HG03378 (cell line): ENCODE measurements around the gene SPINK9.

ENCODE experiments used
- ATAC-seq: cut with Tn5 transposase; IDR thresholded peaks from one replicate; pipeline ENCODE4 v1.9.1; 2021; ENCODE audit warnings: mild to moderate bottlenecking, moderate library complexity; ENCODE audit not compliant: unreplicated experiment

The SPINK9 gene

DNA sequence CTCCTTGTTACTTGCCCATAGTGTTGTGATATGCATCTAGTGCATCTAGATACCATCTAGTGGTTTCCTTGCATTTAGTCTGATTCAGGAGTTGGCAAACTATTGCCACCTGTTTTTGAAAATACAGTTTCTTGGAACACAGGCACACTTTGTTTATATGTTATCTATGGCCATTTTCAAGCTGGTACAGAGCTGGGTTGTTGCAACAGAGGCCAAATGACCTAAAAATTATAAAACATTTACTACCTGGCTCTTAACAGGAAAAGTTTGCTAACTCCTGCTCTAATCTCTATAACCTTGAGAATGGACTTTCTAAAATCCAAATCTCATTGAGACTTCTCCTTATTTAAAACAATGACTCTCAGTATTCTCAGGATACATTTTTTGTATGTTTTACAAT, 29.0 kb downstream of the SPINK9 start:
- no peak for ATAC-seq

DNA sequence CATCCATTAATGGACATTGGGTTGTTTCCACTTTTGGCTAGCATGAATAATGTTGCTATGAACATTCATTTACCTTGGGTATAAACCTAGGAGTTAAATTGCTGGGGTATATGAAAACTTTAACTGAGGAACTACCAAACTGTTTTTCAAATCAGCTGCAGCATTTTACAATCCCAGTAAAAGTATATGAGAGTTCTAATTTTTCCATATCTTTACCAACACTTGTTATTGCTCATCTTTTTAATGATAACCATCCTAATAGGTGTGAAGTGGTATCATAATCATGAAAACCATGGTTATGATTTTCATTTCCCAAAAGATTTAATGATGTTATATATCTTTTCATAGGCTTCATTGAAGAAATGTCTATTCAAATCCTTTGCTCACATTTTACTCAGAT, 32.9 kb downstream of the SPINK9 start:
- ATAC-seq: no peak

DNA sequence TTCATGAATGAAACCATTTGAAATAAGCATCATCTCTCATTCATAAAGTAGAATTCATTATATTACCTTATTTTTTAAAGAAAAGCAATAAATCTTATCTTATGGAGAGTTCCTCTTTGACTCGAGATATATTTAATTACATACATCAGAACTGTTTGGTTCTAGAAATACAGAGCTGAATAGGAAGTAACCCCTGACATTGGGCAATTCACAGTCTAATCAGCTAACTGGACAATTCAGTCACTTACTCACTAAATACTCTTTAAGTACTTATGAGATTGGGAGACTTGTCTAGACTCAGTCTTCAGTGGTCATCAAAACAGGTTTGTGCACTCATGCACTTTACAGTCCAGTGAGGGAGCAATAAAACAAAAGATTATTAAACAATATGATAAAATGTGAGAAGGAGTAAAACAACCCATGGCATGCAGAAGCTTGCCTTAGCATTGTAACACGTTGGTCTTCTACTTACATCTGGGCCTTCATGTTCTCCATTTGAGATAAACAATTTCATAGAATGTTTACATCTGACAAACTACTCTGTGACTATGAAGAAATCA, 36.9 kb downstream of the SPINK9 start:
- no peak for ATAC-seq

DNA sequence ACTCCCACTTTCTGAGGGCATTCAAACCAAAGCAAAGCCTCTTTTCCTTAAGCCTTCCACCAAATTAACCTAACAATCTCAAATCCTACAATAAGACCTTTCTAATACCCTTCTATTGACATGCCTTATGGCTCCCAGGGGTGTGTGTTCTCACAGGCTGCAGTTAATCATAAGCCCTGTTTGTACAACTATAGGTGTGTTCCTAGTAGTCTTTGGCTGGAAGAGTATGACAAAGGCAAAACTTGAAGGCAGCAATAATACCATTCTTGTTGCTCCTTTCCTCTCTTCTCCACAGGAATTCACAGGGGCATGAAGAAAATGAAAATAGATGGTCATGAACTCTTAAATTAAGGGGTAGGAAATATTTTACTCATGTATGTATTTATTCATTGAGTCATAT, 37.5 kb downstream of the SPINK9 start:
- no peak for ATAC-seq

DNA sequence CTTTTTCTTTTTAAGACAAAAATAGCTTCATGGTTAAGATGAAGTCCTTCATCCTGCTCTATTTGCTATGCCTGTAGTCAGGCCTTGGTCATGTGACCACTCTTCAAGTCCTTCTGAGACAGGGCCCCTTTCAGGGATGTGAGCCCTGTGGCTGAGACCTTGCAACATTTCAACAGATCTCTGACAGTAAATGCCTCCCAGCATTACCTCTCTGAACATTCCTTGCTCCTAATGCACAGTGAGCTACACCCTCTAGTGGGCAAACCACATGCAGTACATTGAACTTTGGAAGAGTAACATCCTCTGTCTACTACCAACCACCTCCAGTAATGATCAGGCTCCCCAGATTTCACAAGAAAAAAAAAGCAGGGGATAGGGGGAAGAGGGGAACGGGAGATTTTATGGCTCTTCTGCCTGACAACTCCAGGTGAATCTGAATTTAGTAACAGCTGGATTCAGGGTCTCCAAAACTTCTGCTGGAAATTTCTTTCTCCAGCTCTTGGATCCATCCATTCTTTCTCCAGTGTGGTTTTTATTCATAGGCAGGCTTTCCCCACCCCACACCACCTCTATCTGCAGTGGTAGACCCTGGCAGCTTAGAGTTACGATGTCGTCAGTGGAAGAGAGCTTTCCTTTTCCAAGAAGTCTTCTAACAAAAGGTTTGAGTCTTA, 39.5 kb downstream of the SPINK9 start:
- peak; percentile 92 for ATAC-seq

DNA sequence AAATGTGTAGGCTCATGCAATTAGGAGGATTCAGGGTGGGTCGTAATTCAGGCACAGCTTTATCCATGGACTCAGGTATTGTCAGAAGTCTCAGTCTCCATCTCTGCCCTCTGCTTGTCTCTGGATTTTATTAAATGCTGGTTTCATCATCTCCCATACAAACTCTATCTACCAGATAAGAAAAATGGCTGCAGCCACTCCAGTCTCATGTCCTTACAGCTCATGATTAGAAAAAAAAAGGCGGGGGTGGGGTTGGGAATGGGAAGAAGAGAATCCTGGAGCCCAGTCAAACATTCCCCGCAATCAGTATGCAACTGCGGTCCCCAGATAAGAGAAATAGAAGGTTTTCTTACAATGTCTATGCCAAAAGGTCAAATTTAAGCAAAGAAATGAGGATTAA, 40.8 kb downstream of the SPINK9 start:
- ATAC-seq: no peak

DNA sequence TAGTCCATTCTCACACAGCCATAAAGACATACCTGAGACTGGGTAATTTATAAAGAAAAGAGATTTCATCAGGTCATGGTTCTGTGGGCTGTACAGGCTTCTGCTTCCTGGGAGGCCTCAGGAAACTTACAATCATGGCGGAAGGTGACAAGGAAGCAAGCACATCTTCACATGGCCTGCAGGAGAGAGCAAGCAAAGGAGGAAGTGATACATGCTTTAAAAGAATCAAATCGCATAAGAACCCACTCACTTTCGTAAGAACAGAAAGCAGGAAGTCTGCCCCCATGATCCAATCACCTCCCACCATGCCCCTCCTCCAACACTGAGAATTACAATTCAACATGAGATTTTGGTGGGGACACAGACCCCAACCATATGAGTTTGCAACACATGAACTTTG, 43.3 kb downstream of the SPINK9 start:
- no peak for ATAC-seq

DNA sequence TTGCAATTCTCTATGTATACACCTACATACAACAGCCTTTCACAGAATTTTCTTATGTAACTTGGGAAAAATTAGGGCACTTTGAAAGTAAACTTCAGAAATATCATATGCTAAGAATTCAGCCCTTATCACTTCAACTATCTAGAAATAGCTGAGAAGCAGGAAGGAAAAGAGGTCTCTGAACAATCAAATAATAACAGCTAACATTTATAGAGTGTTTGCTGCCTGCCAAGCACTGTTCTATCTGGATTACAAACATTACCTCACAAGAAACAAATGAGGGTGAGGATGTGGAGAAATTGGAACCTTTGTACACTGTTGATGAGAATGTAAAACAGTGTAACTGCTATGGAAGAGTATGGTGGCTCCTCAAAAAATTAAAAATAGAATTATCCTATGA, 44.0 kb downstream of the SPINK9 start:
- no peak for ATAC-seq

DNA sequence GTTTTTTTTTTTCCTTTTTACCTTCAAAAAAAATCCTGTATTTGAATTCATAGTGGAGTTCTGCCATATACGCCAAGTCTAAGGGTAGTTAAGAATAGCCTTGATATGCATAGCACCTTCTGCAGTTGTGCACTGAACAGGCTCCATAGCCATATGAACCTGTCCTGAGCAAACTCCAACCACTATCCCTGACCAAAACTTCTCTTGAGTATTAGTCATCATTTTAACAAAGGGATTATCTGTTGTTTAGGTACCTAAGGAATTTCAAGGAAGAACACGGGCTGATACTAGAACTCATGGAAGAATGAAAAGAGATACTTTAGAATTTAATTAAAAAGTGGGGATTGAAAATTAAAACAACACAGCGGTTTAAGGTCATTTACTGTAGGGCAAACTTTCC, 46.5 kb downstream of the SPINK9 start:
- no peak for ATAC-seq

DNA sequence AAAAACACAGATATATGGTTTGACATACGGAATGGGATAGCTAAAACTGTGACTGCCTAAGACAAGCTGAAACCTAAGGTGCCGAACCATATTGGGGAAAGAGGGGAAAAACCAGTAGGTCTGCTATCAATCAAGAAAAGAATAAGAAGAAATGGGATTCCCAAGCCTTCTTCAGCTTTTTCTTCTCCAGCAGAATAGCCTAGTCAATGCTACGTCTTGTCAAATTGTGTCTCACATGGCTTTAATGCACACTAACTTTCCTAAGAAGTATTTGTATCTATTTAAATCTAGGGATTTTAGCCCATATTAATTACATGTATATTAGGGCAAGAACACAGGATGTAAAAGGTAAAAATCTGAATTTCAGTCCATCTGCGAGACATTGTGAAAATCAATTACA, 47.6 kb downstream of the SPINK9 start:
- no peak for ATAC-seq

DNA sequence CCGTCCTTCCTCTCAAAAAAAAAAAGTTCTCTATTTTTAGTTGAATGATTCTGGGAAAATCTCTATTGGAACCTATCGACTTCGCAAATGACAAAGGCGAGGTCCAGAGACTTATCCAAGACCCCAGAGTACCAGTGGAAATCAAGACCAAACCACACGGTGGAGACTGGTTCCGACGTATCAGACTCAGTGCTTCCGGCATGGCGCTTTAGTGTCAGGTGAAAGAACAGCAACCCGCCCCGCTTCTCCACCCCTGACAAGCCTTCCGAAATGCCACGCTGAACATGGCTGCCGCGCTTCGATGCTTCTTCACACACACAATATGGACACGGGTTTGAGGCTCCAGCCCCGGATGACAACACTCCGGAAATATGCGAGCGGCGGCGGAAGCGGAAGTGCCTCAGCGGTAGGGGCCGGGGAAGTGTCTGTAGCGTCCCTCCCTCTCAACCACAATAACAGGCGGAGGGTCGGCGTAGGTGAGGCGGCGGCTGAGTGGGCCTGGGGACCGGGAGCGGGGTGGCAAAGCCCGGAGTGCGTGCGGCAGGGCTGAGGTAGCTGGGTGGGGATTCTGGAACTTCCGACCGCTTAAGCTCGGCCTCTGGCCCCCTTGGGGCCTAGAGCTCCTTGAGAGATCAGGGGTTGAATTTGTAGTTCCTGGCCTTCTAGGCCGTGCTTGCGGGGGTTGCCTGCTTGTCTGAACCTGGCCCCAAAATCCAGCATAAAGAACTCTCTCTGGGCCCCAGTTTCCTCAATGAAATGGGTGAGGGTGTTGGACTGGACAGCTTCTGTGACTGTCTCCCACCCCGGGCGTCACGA, 48.4 kb downstream of the SPINK9 start, which contains the start of gene FBXO38:
Gene FBXO38 (plus strand): TSS at position 395 of the 816 bp plus-strand sequence. CDS start 10,819 bp downstream, outside the sequence.
- peak; percentile 99 for ATAC-seq

DNA sequence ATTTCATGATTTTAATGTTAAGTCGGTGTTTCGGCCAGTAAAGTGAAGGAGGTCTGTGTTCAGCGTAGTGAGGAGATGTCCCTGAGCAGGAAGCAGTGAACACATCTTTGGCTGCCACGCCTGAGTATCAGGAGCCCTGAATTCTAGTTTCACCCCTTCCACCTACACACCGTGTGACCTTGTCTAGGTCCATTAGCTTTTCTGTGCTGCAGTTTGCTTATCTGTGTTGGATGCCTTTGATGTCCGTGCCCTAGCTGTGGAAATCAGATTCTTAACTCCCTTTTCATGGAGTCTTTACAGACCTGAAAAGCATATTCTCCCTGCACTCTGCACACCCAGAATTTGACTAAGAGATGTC, 49.0 kb downstream of the SPINK9 start:
- ATAC-seq: no peak

DNA sequence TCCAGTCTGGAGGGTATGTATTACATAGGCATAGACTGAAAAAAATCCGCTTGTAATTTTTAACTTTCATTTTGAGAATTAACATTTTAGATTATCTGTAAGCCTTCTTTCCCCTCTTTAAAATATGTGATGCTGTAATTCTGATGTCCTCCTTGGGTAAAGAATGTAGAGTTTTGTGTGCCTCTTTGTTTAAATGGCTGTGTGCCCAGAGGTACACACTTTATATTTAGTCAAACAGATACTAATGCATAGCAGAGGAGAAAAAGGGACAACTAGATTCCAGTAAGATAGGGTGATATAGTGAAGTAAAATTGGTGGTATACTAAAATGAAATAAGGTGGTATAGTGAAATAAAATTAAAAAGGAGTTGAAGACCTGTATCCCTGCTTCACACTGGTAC, 49.7 kb downstream of the SPINK9 start:
- ATAC-seq: no peak

DNA sequence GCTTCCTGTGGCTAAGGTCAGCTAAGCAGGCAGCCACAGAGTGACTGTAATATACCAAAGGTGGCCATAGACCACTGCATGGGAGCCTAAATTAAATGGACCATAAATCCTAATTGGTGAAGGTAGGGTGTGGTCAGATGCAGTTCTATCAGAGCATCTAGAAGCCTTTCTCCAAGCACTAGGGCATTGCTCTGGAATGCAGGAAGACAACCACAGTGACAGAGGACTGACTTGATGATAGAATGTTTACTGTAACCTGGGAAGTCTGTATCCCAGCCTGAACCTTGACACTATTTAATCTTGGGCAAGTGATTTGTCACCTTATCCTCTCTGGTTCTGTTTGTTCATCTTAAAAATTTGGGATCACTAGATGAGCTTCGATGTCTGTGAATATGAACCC, 50.7 kb downstream of the SPINK9 start:
- no peak for ATAC-seq

DNA sequence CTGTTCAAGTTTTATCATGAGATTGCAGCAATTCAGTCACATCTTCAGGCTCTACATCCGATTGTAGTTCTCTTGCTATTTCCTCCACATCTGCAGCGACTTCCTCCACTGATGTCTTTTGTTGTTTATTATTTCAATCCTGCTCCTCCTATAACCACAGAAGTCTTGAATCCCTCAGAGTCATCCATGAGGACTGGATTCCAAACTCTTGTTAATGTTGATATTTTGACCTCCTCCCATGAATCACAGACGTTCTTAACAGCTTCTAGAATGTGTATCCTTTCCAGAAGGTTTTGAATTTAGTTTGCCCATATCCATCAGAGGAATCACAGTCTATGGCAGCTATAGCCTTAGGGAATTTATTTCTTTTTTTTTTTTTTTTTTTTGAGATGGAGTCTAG, 52.0 kb downstream of the SPINK9 start:
- ATAC-seq: no peak

DNA sequence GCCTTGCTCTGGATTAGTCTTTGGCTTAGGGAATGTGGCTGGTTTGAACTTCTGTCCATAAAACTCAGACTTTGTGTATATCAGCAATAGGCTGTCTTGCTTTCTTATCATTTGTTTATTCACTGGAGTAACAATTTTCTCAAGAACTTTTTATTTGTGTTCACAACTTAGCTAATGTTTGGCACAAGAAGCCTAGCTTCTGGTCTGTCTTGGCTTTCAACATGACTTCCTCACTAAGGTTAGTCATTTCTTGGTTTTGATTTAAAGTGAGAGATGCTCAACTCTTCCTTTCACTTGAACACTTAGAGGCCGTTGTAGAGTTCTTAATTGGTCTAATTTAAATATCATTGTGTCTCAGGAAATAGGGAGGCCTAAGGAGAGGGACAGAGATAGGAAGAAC, 53.3 kb downstream of the SPINK9 start:
- no peak for ATAC-seq
